Glutamatergic neuron (in vitro differentiated cells): ENCODE data around the gene RPS6KA2. TPM values are rescaled to one million over a fixed set of nuclear protein-coding genes. Genes with fewer than 3 reads are reported as not detected.

ENCODE experiments used
- DNase-seq: peaks from one replicate; pipeline ENCODE4 v3.0.0; 2022
- H3K27ac Mint-ChIP-seq: one replicate; pipeline ENCODE4 v1.8.0; 2020; ENCODE audit warnings: mild to moderate bottlenecking, mixed read lengths, inconsistent platforms; ENCODE audit not compliant: unreplicated experiment
- H3K27me3 Mint-ChIP-seq: one replicate; pipeline ENCODE4 v1.8.0; 2020; ENCODE audit warnings: mild to moderate bottlenecking, moderate library complexity, mixed read lengths, inconsistent platforms; ENCODE audit not compliant: unreplicated experiment
- H3K36me3 Mint-ChIP-seq: one replicate; pipeline ENCODE4 v1.8.0; 2020; ENCODE audit warnings: mild to moderate bottlenecking, mixed read lengths, inconsistent platforms; ENCODE audit not compliant: unreplicated experiment
- H3K4me1 Mint-ChIP-seq: one replicate; pipeline ENCODE4 v1.8.0; 2020; ENCODE audit warnings: mild to moderate bottlenecking, low read depth, mixed read lengths, inconsistent platforms; ENCODE audit not compliant: unreplicated experiment
- H3K4me3 Mint-ChIP-seq: one replicate; pipeline ENCODE4 v1.8.0; 2020; ENCODE audit warnings: mild to moderate bottlenecking, mixed read lengths, inconsistent platforms; ENCODE audit not compliant: unreplicated experiment
- H3K9me3 Mint-ChIP-seq: one replicate; pipeline ENCODE4 v1.8.0; 2020; ENCODE audit warnings: mild to moderate bottlenecking, moderate library complexity, mixed read lengths, inconsistent platforms; ENCODE audit not compliant: unreplicated experiment
- CTCF ChIP-seq: fragments of 200-600 bp; sonication (generic); IDR thresholded peaks from one replicate; pipeline ENCODE4 v1.5.0; 2021; ENCODE audit not compliant: partially characterized antibody, unreplicated experiment
- long read RNA-seq: library from polyadenylated mRNA; unstranded; transcript quantifications from one replicate; pipeline ENCODE4 v2.0.0, GENCODE V29; 2020; ENCODE audit not compliant: unreplicated experiment
- total RNA-seq: library from RNA; stranded (reverse); fragmentation: NEBNext Ultra II Directional; extraction: Animal tissue kit (Norgen Biotek cat#: 25700); gene quantifications from one replicate; pipeline ENCODE4 v1.2.1, GENCODE V29; 2021; ENCODE audit not compliant: unreplicated experiment

Gene RPS6KA2
- total RNA-seq = 109 TPM
- long read RNA-seq, full-length matches to known transcripts = 13 of 36 reads
- long read RNA-seq, partial matches to known transcripts = 5 of 36 reads
- long read RNA-seq, other reads (novel, unspliced or antisense) = 18 of 36 reads

- peaks cover 15% of the 10 kb centered on the region for H3K4me1 Mint-ChIP-seq
- peak within 1 kb of the TSS; percentile 99 for H3K27ac Mint-ChIP-seq
- peak; percentile 100 for DNase-seq
- no peak for TF ChIP-seq CTCF
- H3K4me3 Mint-ChIP-seq = peak within 1 kb of the TSS; percentile 91
- H3K36me3 Mint-ChIP-seq = no peaks in the 10 kb centered on the region
- H3K9me3 Mint-ChIP-seq = peaks cover 20% of the 10 kb centered on the region
- H3K27me3 Mint-ChIP-seq = peaks cover 12% of the 10 kb centered on the region
These were observed at the start of gene RPS6KA2 for GRCh38 chr6:166627033-166627874. RPS6KA2 (minus strand) TSS chr6:166627251; CDS start chr6:166627019, 232 bp downstream.

GRCh38 chr6:166676270-166676860, 49.3 kb upstream of the RPS6KA2 start:
- no peak for DNase-seq
- Mint-ChIP-seq H3K4me3 (no peak overlapping the region), H3K4me1 (peaks cover 14% of the 10 kb centered on the region), H3K36me3 (peaks cover 4% of the 10 kb centered on the region), H3K27me3 (no peaks in the 10 kb centered on the region), H3K9me3 (peaks cover 7% of the 10 kb centered on the region), H3K27ac (no peak overlapping the region)
- TF ChIP-seq CTCF = no peak

DNA sequence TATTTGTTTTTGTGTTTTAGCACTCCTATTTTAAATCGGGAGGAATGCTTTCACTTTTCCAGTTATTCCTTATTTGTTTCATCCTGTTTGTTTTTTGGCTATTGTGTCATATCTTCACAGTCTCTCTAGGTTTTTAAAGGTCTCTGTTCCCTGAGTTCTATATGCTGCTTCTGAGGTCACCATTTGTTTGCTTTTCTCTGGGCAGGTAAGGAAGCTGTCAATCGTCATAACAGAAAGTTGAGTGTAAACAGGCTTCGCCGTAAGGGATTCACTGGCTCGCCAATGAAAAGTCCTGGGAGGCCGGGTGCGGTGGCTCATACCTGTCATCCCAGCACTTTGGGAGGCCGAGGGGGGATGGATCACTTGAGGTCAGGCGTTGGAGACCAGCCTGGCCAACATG, 48.7 kb upstream of the RPS6KA2 start:
- H3K27me3 Mint-ChIP-seq = no peaks in the 10 kb centered on the region
- no peak overlapping the region for H3K4me3 Mint-ChIP-seq
- H3K4me1 Mint-ChIP-seq = peaks cover 14% of the 10 kb centered on the region
- peaks cover 4% of the 10 kb centered on the region for H3K9me3 Mint-ChIP-seq
- no peak overlapping the region for H3K27ac Mint-ChIP-seq
- no peak for DNase-seq
- TF ChIP-seq CTCF = no peak
- H3K36me3 Mint-ChIP-seq = peaks cover 4% of the 10 kb centered on the region

- H3K27me3 Mint-ChIP-seq = no peaks in the 10 kb centered on the region
- peaks cover 3% of the 10 kb centered on the region for H3K9me3 Mint-ChIP-seq
- H3K4me3 Mint-ChIP-seq = no peak overlapping the region
- TF ChIP-seq CTCF = no peak
- DNase-seq = no peak
- H3K36me3 Mint-ChIP-seq = no peaks in the 10 kb centered on the region
- no peak overlapping the region for H3K27ac Mint-ChIP-seq
- H3K4me1 Mint-ChIP-seq = peaks cover 14% of the 10 kb centered on the region
These were observed 46.3 kb upstream of the RPS6KA2 start for GRCh38 chr6:166673309-166673708.
